Endothelial cell (in vitro differentiated cells): ENCODE measurements around the gene SPRING1. TPM values are rescaled to one million over a fixed set of nuclear protein-coding genes. Genes with fewer than 3 reads are reported as not detected.

Experiments
- DNase-seq: peaks from one replicate; pipeline ENCODE4 v3.0.0; 2021; ENCODE audit warnings: low spot score
- H3K27ac Mint-ChIP-seq: one replicate; pipeline ENCODE4 v1.8.0; 2021; ENCODE audit warnings: mixed read lengths, inconsistent platforms; ENCODE audit not compliant: unreplicated experiment
- H3K27me3 Mint-ChIP-seq: one replicate; pipeline ENCODE4 v1.8.0; 2021; ENCODE audit warnings: mild to moderate bottlenecking, moderate library complexity, mixed read lengths, inconsistent platforms; ENCODE audit not compliant: unreplicated experiment
- H3K36me3 Mint-ChIP-seq: one replicate; pipeline ENCODE4 v1.8.0; 2021; ENCODE audit warnings: mild to moderate bottlenecking, low read depth, mixed read lengths, inconsistent platforms; ENCODE audit not compliant: unreplicated experiment
- H3K4me1 Mint-ChIP-seq: one replicate; pipeline ENCODE4 v1.8.0; 2021; ENCODE audit warnings: mild to moderate bottlenecking, mixed read lengths, inconsistent platforms; ENCODE audit not compliant: unreplicated experiment
- H3K4me3 Mint-ChIP-seq: one replicate; pipeline ENCODE4 v1.8.0; 2021; ENCODE audit warnings: mild to moderate bottlenecking, mixed read lengths, inconsistent platforms; ENCODE audit not compliant: unreplicated experiment
- H3K9me3 Mint-ChIP-seq: one replicate; pipeline ENCODE4 v1.8.0; 2021; ENCODE audit warnings: mixed read lengths, inconsistent platforms; ENCODE audit not compliant: unreplicated experiment
- total RNA-seq: library from RNA; stranded (reverse); fragmentation: NEBNext Ultra II Directional; extraction: Animal tissue kit (Norgen Biotek cat#: 25700); gene quantifications from one replicate; pipeline ENCODE4 v1.2.1, GENCODE V29; 2021; ENCODE audit not compliant: unreplicated experiment
- TF ChIP-seq, protein P1 (sequence below): fragments of 200-600 bp; sonication (generic); IDR thresholded peaks from one replicate; pipeline ENCODE4 v1.5.0; 2021; ENCODE audit warnings: antibody characterized with exemption; ENCODE audit not compliant: unreplicated experiment

SPRING1 gene
- total RNA-seq, 1 donor from 2014 or later: 73.8 TPM

- no peak overlapping the region for H3K4me3 Mint-ChIP-seq
- H3K4me1 Mint-ChIP-seq: no peaks in the 10 kb centered on the region
- peaks cover 14% of the 10 kb centered on the region for H3K36me3 Mint-ChIP-seq
- TF ChIP-seq, protein P1, sequence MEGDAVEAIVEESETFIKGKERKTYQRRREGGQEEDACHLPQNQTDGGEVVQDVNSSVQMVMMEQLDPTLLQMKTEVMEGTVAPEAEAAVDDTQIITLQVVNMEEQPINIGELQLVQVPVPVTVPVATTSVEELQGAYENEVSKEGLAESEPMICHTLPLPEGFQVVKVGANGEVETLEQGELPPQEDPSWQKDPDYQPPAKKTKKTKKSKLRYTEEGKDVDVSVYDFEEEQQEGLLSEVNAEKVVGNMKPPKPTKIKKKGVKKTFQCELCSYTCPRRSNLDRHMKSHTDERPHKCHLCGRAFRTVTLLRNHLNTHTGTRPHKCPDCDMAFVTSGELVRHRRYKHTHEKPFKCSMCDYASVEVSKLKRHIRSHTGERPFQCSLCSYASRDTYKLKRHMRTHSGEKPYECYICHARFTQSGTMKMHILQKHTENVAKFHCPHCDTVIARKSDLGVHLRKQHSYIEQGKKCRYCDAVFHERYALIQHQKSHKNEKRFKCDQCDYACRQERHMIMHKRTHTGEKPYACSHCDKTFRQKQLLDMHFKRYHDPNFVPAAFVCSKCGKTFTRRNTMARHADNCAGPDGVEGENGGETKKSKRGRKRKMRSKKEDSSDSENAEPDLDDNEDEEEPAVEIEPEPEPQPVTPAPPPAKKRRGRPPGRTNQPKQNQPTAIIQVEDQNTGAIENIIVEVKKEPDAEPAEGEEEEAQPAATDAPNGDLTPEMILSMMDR: no peak
- no peaks in the 10 kb centered on the region for H3K27me3 Mint-ChIP-seq
- H3K9me3 Mint-ChIP-seq: no peaks in the 10 kb centered on the region
- DNase-seq: no peak
- H3K27ac Mint-ChIP-seq: no peak overlapping the region
Observed at GRCh38 chr12:116710370-116711150, 27.3 kb downstream of the SPRING1 start.

DNA sequence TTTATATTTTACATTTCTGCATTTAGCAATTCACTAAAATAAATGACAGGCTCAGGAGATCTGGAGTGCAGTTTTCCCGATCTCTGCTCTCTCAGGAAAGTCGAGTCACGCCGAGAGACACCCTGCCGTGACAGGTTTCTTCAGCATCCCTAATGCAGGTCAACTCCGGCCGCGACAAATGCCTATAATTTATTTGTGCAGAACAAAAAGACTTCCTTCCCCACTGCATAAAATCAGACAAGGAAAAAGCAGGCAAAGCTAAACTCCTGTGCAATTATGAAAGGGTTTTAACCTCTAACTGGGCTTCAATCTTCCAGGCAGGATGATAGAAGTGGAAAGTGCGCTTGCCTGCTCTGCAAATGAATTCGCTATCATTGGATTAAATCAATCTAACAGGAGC, 28.1 kb downstream of the SPRING1 start:
- H3K4me3 Mint-ChIP-seq: no peak overlapping the region
- peak overlapping the region; percentile 18 for H3K27ac Mint-ChIP-seq
- no peaks in the 10 kb centered on the region for H3K9me3 Mint-ChIP-seq
- TF ChIP-seq, protein P1: no peak
- no peaks in the 10 kb centered on the region for H3K27me3 Mint-ChIP-seq
- no peaks in the 10 kb centered on the region for H3K4me1 Mint-ChIP-seq
- peaks cover 6% of the 10 kb centered on the region for H3K36me3 Mint-ChIP-seq
- no peak for DNase-seq

DNA sequence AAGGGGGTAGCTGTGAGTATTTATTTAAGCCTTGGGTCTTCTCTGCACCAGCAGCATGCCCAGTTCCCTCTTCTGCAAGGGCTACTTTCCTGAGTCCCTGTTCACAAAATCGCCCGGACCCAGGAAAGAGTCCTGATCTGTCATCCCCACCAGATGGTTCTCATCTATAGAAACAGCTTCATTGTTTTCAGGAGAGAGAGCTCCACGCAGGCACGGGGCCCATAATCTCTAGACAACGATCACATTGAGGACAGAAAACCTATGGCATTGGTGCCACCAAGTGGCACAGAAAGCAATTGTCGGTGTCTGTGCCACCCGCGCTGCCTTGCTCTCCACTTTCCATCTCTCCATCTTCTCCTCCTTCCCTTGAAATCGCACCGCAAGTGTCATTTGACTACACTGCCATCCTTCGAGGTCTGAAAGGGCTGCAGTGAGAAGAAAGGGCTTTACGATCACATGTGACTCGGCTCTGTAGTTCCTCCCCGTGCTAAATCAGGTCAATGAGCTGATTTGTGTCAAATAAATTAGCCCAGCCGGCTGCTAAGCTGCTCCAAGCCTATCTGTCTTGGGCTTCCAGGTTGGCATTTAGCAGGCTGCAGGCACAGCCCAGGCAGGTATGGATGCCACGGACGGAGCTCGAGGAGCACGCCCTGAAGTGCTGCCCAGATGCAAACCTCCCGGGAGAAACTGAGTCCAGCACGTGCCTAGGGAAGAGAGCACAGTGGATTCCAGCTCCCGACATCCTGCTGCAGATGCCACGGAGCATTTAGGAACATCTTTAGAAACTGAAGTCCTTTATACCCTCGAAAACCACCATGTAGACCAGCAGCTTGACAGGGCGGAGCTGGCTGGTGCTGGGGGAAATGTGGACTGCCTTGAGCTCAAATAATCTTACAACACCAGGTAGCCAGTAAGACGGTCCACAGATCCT, 28.8 kb downstream of the SPRING1 start:
- Mint-ChIP-seq H3K27ac (peak overlapping the region; percentile 18), H3K4me1 (no peaks in the 10 kb centered on the region), H3K27me3 (no peaks in the 10 kb centered on the region), H3K9me3 (no peaks in the 10 kb centered on the region), H3K4me3 (no peak overlapping the region), H3K36me3 (peaks cover 6% of the 10 kb centered on the region)
- TF ChIP-seq, protein P1: no peak
- DNase-seq: peak; percentile 14

DNA sequence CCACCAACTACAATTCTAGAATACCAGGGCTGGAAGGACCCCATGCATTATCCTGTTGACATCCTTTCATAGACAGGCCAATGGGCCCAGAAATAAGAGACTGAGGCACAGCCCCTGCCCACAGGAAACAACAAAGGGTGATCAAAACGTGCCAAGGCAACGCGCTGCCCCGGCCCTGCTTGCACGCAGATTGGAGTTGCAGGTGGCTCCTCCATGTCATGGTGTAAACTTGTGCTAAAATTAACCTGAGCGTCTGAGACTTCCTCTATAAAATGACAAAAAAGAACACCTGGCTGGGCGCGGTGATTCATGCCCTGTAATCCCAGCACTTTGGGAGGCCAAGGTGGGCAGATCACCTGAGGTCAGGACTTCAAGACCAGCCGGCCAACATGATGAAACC, 30.1 kb downstream of the SPRING1 start:
- H3K9me3 Mint-ChIP-seq: no peaks in the 10 kb centered on the region
- TF ChIP-seq, protein P1: no peak
- no peaks in the 10 kb centered on the region for H3K4me1 Mint-ChIP-seq
- H3K36me3 Mint-ChIP-seq: peaks cover 6% of the 10 kb centered on the region
- H3K27me3 Mint-ChIP-seq: no peaks in the 10 kb centered on the region
- DNase-seq: no peak
- H3K4me3 Mint-ChIP-seq: no peak overlapping the region
- H3K27ac Mint-ChIP-seq: no peak overlapping the region
